Colonic mucosa (tissue), 4 donors: ENCODE measurements around the gene STXBP4. TPM values are rescaled to one million over a fixed set of nuclear protein-coding genes. Genes with fewer than 3 reads are reported as not detected.

Source experiments
- DNase-seq: peaks from one replicate; pipeline ENCODE4 v3.0.0-alpha.2; 2020
- H3K27ac ChIP-seq: fragments of 200-600 bp; one replicate; pipeline ENCODE4 v1.8.0; 2021
- H3K27me3 ChIP-seq: fragments of 200-600 bp; one replicate; pipeline ENCODE4 v1.8.0; 2021
- H3K36me3 ChIP-seq: fragments of 200-600 bp; one replicate; pipeline ENCODE4 v1.8.0; 2021
- H3K4me1 ChIP-seq: fragments of 200-600 bp; one replicate; pipeline ENCODE4 v1.8.0; 2021; ENCODE audit warnings: mild to moderate bottlenecking
- H3K4me3 ChIP-seq: fragments of 200-600 bp; one replicate; pipeline ENCODE4 v1.8.0; 2021
- H3K9ac ChIP-seq, 2 donors: one replicate each; pipeline ENCODE4 v1.7.0; 2013; ENCODE audit warnings: control low read depth in 2 of 2, low read depth in 2 of 2, low read length in 2 of 2
- H3K9me3 ChIP-seq: fragments of 200-600 bp; one replicate; pipeline ENCODE4 v1.8.0; 2021
- CTCF ChIP-seq: fragments of 200-600 bp; IDR thresholded peaks from one replicate; pipeline ENCODE4 v1.8.0; 2022; ENCODE audit warnings: antibody characterized with exemption, mild to moderate bottlenecking
- intact Hi-C: fragments of 100-400 bp; cut with DNase I; formaldehyde crosslinking; loops from one replicate; pipeline ENCODE4 v1.14.1; 2022
- total RNA-seq, 2 donors: library from RNA; stranded (reverse); fragmentation: NEBNext Ultra II Directional in 1 of 2; extraction: Animal tissue kit (Norgen Biotek cat#: 25700) in 1 of 2; gene quantifications; one replicate each; pipeline ENCODE4 v1.2.1, GENCODE V29; 2021
- donor health status: healthy.
- donor health status: DM: no; HTN: no; CAD: no.
- donor health status: DM: no; HTN: no; CAD: no.

STXBP4 gene
- total RNA-seq, 2 donors from 2014 or later, result 6.2 to 6.6 TPM

GRCh38 chr17:54990118-54990517, 21.6 kb downstream of the STXBP4 start:
- no peak for DNase-seq
- no peak overlapping the region for H3K27ac ChIP-seq
- no peak for TF ChIP-seq CTCF
- no peak overlapping the region for H3K9ac ChIP-seq
- no peaks in the 10 kb centered on the region for H3K27me3 ChIP-seq
- no peaks in the 10 kb centered on the region for H3K36me3 ChIP-seq
- intact Hi-C loops, result loop anchor here (5.0 kb wide), 3 partner anchors 307 to 522 kb away; partner anchors contain the start of gene SMIM36
- H3K4me3 ChIP-seq, result no peak overlapping the region
- H3K4me1 ChIP-seq, result no peaks in the 10 kb centered on the region
- H3K9me3 ChIP-seq, result no peaks in the 10 kb centered on the region

- Histone ChIP-seq H3K36me3 (no peaks in the 10 kb centered on the region), H3K27me3 (no peaks in the 10 kb centered on the region), H3K9me3 (no peaks in the 10 kb centered on the region), H3K4me3 (no peak overlapping the region), H3K27ac (no peak overlapping the region), H3K9ac (no peak overlapping the region), H3K4me1 (no peaks in the 10 kb centered on the region)
- intact Hi-C loops, result loop anchor here (5.0 kb wide), 3 partner anchors 306 to 521 kb away; partner anchors contain the start of gene SMIM36
- DNase-seq, result no peak
- no peak for TF ChIP-seq CTCF
Observed at GRCh38 chr17:54991567-54991966, 23.0 kb downstream of the STXBP4 start.

- Histone ChIP-seq H3K27ac (no peak overlapping the region), H3K4me3 (no peak overlapping the region), H3K4me1 (no peaks in the 10 kb centered on the region), H3K27me3 (no peaks in the 10 kb centered on the region), H3K9me3 (no peaks in the 10 kb centered on the region), H3K9ac (no peak overlapping the region), H3K36me3 (no peaks in the 10 kb centered on the region)
- no peak for DNase-seq
- intact Hi-C loops, result loop anchor here (5.0 kb wide), 3 partner anchors 304 to 519 kb away; partner anchors contain the start of gene SMIM36
- peak; percentile 55 for TF ChIP-seq CTCF
Observed at GRCh38 chr17:54992797-54993639, 24.5 kb downstream of the STXBP4 start.

GRCh38 chr17:54996441-54996840, 27.9 kb downstream of the STXBP4 start:
- intact Hi-C loops, result no loop called here
- no peak overlapping the region for H3K4me3 ChIP-seq
- no peaks in the 10 kb centered on the region for H3K9me3 ChIP-seq
- TF ChIP-seq CTCF, result no peak
- H3K36me3 ChIP-seq, result no peaks in the 10 kb centered on the region
- H3K9ac ChIP-seq, result no peak overlapping the region
- no peaks in the 10 kb centered on the region for H3K4me1 ChIP-seq
- no peaks in the 10 kb centered on the region for H3K27me3 ChIP-seq
- H3K27ac ChIP-seq, result no peak overlapping the region
- no peak for DNase-seq

- Histone ChIP-seq H3K27ac (no peak overlapping the region), H3K27me3 (no peaks in the 10 kb centered on the region), H3K4me1 (no peaks in the 10 kb centered on the region), H3K9ac (no peak overlapping the region), H3K36me3 (no peaks in the 10 kb centered on the region), H3K4me3 (no peak overlapping the region), H3K9me3 (no peaks in the 10 kb centered on the region)
- no peak for DNase-seq
- intact Hi-C loops, result no loop called here
- TF ChIP-seq CTCF, result no peak
Observed at GRCh38 chr17:55002458-55002857, 33.9 kb downstream of the STXBP4 start.
